GM23338 (cell line): ENCODE results near the gene TIRAP.

Source experiments
- CTCF ChIP-seq, 2 experiments: fragments of 200-600 bp in 1 of 2; sonication (generic) in 1 of 2; conservative IDR thresholded peaks; 2 replicates each; pipeline versions ENCODE4 v1.5.1 to v1.6.1; 2016 to 2017; ENCODE audit warnings: antibody characterized with exemption in 2 of 2, low read depth in 2 of 2, mild to moderate bottlenecking in 2 of 2, moderate library complexity in 1 of 2
- POLR2AphosphoS5 ChIP-seq: IDR thresholded peaks from 2 replicates; pipeline ENCODE4 v1.6.1; 2016; ENCODE audit warnings: antibody characterized with exemption, low read depth

DNA sequence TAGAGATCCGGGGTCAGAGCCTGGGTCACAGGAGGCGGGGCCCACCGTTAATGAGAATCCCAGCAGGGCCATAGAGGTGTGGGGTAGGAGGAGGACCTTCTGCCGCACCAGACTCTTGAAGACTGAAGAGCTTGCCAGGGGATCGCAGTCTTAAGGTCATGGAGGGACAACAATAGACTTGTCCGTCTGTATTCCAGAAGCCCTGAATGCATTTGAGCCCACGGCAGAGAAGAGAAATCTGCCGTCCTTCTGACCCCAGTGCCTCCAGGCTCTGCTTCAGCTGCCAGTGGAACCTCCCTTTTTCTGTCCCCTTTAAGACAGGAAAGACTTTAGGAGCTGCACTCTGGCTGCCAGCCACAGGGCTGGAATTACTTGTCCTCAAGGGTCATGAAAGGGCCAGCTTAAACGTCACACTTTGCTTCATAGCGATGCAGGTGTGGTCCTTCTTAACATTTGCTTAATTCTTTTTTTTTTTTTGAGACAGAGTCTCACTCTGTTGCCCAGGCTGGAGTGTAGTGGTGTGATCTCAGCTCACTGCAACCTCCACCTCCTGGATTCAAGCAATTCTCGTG lies 57.1 kb downstream of the TIRAP start:
- TF ChIP-seq CTCF (conservative IDR thresholded peaks at IDR 0.05; ENCODE audit: low read depth in 2 of 2) (no peak), POLR2AphosphoS5 (no peak)
